OCI-LY3 (cell line): ENCODE results near the gene MAP3K5.

Experiments
- CTCF ChIP-seq: fragments of 200-600, 300-600 bp; sonication (generic); IDR thresholded peaks from 2 replicates; pipeline ENCODE4 v1.5.1; 2014; ENCODE audit warnings: antibody characterized with exemption, low read length, low read depth
- EZH2phosphoT487 ChIP-seq: fragments of 200-600 bp; shearing (Covaris generic); IDR thresholded peaks from 2 replicates; pipeline ENCODE4 v1.6.1; 2018; ENCODE audit warnings: antibody characterized with exemption, mixed run types, low read depth

GRCh38 chr6:136732889-136733288 lies 59.4 kb downstream of the MAP3K5 start:
- TF ChIP-seq CTCF (no peak), EZH2phosphoT487 (no peak)
